ENCODE data around the gene RNF41. TPM values are rescaled to one million over a fixed set of nuclear protein-coding genes. Genes with fewer than 3 reads are reported as not detected.

RNF41 gene
- total RNA-seq, 1 donor from 2014 or later, result 49.6 TPM

DNA sequence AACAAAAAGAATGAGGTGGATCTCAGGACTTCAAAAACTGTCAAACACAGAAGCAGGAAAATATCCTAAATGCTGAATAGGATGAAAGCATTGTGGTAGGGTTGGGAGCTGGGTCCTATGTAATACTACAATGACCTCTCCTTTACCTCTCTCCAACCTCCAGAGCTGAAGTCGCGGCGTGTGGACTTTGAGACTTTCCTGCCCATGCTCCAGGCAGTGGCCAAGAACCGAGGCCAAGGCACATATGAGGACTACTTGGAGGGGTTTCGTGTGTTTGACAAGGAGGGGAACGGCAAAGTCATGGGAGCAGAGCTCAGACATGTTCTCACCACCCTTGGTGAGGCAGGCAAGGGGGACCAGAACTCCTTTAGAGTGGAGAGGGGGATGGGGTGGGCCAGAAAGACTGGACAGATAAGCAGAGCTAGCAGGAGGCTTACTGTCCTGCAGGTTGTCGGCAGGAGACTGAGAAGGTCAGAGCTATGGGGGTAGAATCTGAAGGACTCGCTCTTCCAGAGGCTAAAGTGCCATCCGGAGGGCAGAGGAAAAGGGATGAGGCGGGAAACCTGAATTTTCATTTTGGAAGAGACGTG, 66.4 kb downstream of the RNF41 start:
- Mint-ChIP-seq H3K27me3 (ENCODE audit: low read depth) (no peaks in the 10 kb centered on the region), H3K36me3 (peaks cover 17% of the 10 kb centered on the region), H3K9me3 (no peaks in the 10 kb centered on the region), H3K4me1 (peaks cover 44% of the 10 kb centered on the region), H3K4me3 (peak overlapping the region; percentile 26), H3K27ac (no peak overlapping the region)
- TF ChIP-seq, protein P1, sequence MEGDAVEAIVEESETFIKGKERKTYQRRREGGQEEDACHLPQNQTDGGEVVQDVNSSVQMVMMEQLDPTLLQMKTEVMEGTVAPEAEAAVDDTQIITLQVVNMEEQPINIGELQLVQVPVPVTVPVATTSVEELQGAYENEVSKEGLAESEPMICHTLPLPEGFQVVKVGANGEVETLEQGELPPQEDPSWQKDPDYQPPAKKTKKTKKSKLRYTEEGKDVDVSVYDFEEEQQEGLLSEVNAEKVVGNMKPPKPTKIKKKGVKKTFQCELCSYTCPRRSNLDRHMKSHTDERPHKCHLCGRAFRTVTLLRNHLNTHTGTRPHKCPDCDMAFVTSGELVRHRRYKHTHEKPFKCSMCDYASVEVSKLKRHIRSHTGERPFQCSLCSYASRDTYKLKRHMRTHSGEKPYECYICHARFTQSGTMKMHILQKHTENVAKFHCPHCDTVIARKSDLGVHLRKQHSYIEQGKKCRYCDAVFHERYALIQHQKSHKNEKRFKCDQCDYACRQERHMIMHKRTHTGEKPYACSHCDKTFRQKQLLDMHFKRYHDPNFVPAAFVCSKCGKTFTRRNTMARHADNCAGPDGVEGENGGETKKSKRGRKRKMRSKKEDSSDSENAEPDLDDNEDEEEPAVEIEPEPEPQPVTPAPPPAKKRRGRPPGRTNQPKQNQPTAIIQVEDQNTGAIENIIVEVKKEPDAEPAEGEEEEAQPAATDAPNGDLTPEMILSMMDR (IDR thresholded peaks at IDR 0.05; ENCODE audit: unreplicated experiment), result no peak
- DNase-seq (ENCODE audit: low spot score in 2 of 2, unreplicated experiment in 2 of 2), result no peak

DNA sequence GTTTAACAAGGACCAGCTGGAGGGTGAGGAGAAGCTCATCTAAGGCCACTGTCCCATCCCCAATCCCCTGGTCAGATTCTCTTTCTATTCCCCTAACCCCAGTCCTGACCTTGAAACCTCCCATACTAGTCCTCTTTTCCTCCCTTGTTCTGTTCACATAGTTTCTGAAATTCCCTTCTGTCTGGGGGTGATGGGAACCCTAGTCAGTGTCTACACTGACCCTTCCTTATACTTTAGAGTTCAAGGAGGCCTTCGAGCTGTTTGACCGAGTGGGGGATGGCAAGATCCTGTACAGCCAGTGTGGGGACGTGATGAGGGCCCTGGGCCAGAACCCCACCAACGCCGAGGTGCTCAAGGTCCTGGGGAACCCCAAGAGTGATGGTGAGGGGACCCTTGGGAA, 66.9 kb downstream of the RNF41 start:
- no peak overlapping the region for H3K27ac Mint-ChIP-seq
- TF ChIP-seq, protein P1 (IDR thresholded peaks at IDR 0.05; ENCODE audit: unreplicated experiment), result no peak
- H3K4me3 Mint-ChIP-seq, result peak overlapping the region; percentile 26
- peaks cover 12% of the 10 kb centered on the region for H3K36me3 Mint-ChIP-seq
- no peaks in the 10 kb centered on the region for H3K9me3 Mint-ChIP-seq
- DNase-seq (ENCODE audit: low spot score in 2 of 2, unreplicated experiment in 2 of 2), result no peak
- peaks cover 42% of the 10 kb centered on the region for H3K4me1 Mint-ChIP-seq
- no peaks in the 10 kb centered on the region for H3K27me3 Mint-ChIP-seq (ENCODE audit: low read depth)

DNA sequence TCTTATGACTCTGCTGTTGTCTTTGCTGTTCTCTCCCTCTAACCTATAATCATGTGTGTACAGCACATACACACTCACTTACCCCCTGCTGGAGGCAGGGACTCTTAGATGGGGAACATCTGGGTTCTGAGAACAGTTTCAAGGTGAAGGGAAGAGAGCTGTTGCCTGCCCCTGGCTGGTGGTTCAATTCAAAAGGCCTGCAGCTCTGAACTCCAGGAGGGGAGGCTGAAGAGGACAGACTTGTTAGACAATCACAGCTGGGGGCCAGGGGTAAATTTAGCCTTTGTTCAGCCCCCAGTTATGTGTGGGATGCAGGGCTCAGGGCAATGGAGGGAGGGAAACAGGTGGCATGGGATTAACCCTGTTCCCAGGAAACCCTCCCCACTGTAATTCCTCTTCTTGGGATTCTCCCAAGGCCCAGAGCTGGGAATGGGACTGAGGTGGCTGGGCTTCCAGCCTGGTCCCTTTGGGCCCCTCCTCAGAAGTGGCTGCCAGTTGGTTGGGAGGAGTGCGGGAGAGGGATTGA, 67.4 kb downstream of the RNF41 start:
- H3K4me3 Mint-ChIP-seq, result no peak overlapping the region
- H3K9me3 Mint-ChIP-seq, result no peaks in the 10 kb centered on the region
- TF ChIP-seq, protein P1 (IDR thresholded peaks at IDR 0.05; ENCODE audit: unreplicated experiment), result no peak
- H3K4me1 Mint-ChIP-seq, result peaks cover 37% of the 10 kb centered on the region
- DNase-seq (ENCODE audit: low spot score in 2 of 2, unreplicated experiment in 2 of 2), result no peak
- H3K27me3 Mint-ChIP-seq (ENCODE audit: low read depth), result no peaks in the 10 kb centered on the region
- peaks cover 11% of the 10 kb centered on the region for H3K36me3 Mint-ChIP-seq
- H3K27ac Mint-ChIP-seq, result no peak overlapping the region

DNA sequence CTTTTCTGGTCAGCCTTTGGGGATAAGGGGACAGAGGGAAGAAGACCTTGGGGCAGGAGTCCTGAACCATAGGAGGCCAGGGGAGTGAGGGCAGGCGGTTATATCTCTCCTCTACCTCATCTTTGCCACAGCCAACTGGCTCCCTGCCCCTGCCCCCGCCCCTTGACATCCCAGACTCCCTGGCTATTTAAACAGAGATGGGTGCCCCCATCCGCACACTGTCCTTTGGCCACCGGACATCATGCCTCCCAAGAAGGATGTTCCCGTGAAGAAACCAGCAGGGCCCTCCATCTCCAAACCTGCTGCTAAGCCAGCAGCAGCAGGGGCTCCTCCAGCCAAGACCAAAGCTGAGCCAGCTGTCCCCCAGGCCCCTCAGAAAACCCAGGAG, 68.0 kb downstream of the RNF41 start:
- Mint-ChIP-seq H3K27me3 (ENCODE audit: low read depth) (no peaks in the 10 kb centered on the region), H3K27ac (no peak overlapping the region), H3K4me3 (peak overlapping the region; percentile 93), H3K4me1 (peaks cover 33% of the 10 kb centered on the region), H3K36me3 (peaks cover 11% of the 10 kb centered on the region), H3K9me3 (no peaks in the 10 kb centered on the region)
- no peak for DNase-seq (ENCODE audit: low spot score in 2 of 2, unreplicated experiment in 2 of 2)
- TF ChIP-seq, protein P1 (IDR thresholded peaks at IDR 0.05; ENCODE audit: unreplicated experiment), result no peak

DNA sequence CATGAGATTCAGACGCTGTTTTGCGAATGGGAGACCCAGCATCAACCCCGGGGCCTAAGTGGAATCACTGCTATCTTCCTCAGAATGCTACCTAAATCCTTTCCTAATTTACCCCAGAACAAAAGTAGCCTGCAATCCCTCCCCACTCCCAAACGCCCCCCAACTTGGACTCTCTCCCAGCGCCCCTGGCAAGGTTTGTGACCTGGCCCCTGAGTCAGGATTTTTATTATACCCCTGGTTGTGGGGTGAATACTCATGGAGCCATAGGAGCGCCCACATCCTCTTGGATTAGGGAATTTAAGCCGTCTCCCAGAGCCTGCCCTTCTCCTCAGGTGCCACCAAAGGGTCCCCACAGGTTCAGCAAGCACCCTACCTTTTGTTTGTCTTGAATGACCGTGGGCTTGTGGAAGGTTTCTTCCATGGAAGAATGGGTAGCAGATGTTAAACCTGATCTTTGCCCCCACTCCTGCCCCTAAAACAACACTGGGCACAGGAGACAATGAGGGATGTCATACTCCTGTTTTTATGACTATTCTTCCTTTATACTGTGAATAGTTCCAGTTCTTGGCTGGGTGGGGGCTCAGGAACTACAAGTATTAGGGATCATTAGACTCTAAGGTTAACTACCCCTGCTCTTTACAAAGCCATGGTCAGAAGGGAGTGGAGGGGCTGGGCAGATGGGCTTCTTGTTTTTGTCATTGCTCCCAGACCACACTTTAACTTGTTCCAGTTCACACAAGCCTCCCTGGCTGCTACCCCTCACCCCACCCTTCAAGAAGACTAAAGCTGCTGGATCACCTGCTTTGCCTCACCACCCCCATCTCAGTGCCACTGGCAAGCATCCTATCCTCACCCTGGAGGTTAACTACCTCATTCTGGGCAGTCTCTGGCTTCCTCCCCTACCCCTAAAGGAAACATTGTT, 68.7 kb downstream of the RNF41 start:
- H3K9me3 Mint-ChIP-seq, result no peaks in the 10 kb centered on the region
- DNase-seq (ENCODE audit: low spot score in 2 of 2, unreplicated experiment in 2 of 2), result no peak
- H3K27ac Mint-ChIP-seq, result peak overlapping the region; percentile 96
- peaks cover 33% of the 10 kb centered on the region for H3K4me1 Mint-ChIP-seq
- no peaks in the 10 kb centered on the region for H3K27me3 Mint-ChIP-seq (ENCODE audit: low read depth)
- H3K36me3 Mint-ChIP-seq, result peaks cover 11% of the 10 kb centered on the region
- peak overlapping the region; percentile 93 for H3K4me3 Mint-ChIP-seq
- TF ChIP-seq, protein P1 (IDR thresholded peaks at IDR 0.05; ENCODE audit: unreplicated experiment), result no peak

Other genes starting within 250 kb of the RNF41 start
- 99.3 to 104 TPM (median 101 TPM) in 3 replicates for gene RAB5B, start 247.8 kb downstream of the RNF41 start, total RNA-seq
- 37.1 to 38.9 TPM (median 38.1 TPM) in 3 replicates for gene SUOX, start 224.6 kb downstream of the RNF41 start, total RNA-seq
- 16.2 to 22.5 TPM (median 18.6 TPM) in 3 replicates for gene IKZF4, start 200.9 kb downstream of the RNF41 start, total RNA-seq
- 20.6 to 25.7 TPM (median 25.2 TPM) in 3 replicates for gene RPS26, start 180.0 kb downstream of the RNF41 start, total RNA-seq
- gene ERBB3, start 141.8 kb downstream of the RNF41 start, total RNA-seq, result 58.2 to 59.1 TPM (median 59.0 TPM) in 3 replicates
- 90.4 to 96.7 TPM (median 91.4 TPM) in 3 replicates for gene PA2G4, start 117.4 kb downstream of the RNF41 start, total RNA-seq
- gene RPL41, start 105.3 kb downstream of the RNF41 start, total RNA-seq, result 3,814 to 4,057 TPM (median 4,017 TPM) in 3 replicates
- 7.8 to 9.2 TPM (median 8.0 TPM) in 3 replicates for gene ZC3H10, start 103.7 kb downstream of the RNF41 start, total RNA-seq
- gene ESYT1, start 93.7 kb downstream of the RNF41 start, total RNA-seq, result 64.7 to 69.4 TPM (median 67.2 TPM) in 3 replicates
- gene MYL6B, start 69.3 kb downstream of the RNF41 start, total RNA-seq, result 150 to 151 TPM (median 150 TPM) in 3 replicates
- 800 to 830 TPM (median 827 TPM) in 3 replicates for gene MYL6, start 63.6 kb downstream of the RNF41 start, total RNA-seq
- gene SMARCC2, start 32.4 kb downstream of the RNF41 start, total RNA-seq, result 158 to 177 TPM (median 171 TPM) in 3 replicates
- 23.5 to 24.4 TPM (median 23.7 TPM) in 3 replicates for gene NABP2, start 2.4 kb upstream of the RNF41 start, total RNA-seq
- 0.76 to 1.3 TPM (median 1.1 TPM) in 3 replicates for gene SLC39A5, start 8.1 kb upstream of the RNF41 start, total RNA-seq
- gene ANKRD52, start 36.5 kb upstream of the RNF41 start, total RNA-seq, result 60.7 to 63.2 TPM (median 63.1 TPM) in 3 replicates
- gene COQ10A, start 45.0 kb upstream of the RNF41 start, total RNA-seq, result 11.0 to 15.3 TPM (median 12.5 TPM) in 3 replicates
- 167 to 195 TPM (median 194 TPM) in 3 replicates for gene CS, start 78.4 kb upstream of the RNF41 start, total RNA-seq
- 164 to 174 TPM (median 171 TPM) in 3 replicates for gene CNPY2, start 94.1 kb upstream of the RNF41 start, total RNA-seq
- gene PAN2, start 112.1 kb upstream of the RNF41 start, total RNA-seq, result 60.9 to 76.8 TPM (median 66.4 TPM) in 3 replicates
- gene IL23A, start 117.0 kb upstream of the RNF41 start, total RNA-seq, result 0.51 to 0.76 TPM (median 0.72 TPM) in 3 replicates
- 178 to 188 TPM (median 180 TPM) in 3 replicates for gene STAT2, start 138.2 kb upstream of the RNF41 start, total RNA-seq
- not detected in 3 replicates for gene APOF, start 140.9 kb upstream of the RNF41 start, total RNA-seq
- 26.3 to 27.9 TPM (median 27.6 TPM) in 3 replicates for gene TIMELESS, start 227.5 kb upstream of the RNF41 start, total RNA-seq
- gene MIP, start 232.7 kb upstream of the RNF41 start, total RNA-seq, result not detected in 3 replicates
- 5.7 to 6.0 TPM (median 5.7 TPM) in 3 replicates for gene SPRYD4, start 246.7 kb upstream of the RNF41 start, total RNA-seq

Data from mesothelial cell of epicardium (in vitro differentiated cells).